ENCODE data around the gene TBX3. TPM values are rescaled to one million over a fixed set of nuclear protein-coding genes. Genes with fewer than 3 reads are reported as not detected.

Gene TBX3
- total RNA-seq, 1 donor from 2014 or later = 2.0 TPM

DNA sequence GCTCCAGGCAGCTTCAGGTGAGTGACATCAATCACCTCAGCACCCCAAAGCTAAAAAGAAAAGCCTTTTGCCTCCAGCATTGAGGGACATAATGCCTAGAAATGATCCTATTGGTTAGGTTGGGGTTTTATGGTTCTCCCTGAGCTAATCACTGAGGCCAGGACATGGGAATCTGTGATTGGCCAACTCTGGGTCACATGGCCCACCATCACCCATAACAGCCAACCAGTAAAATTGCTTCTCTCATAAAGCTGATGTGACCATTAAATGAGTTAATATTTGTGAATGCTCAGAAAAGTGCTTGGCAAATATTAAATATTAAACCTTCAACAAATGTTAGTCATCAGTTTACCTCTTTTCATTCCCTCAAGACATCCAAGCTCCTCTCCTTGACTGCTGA lies 60.2 kb downstream of the TBX3 start:
- no peaks in the 10 kb centered on the region for H3K9me3 Mint-ChIP-seq (ENCODE audit: unreplicated experiment)
- Histone ChIP-seq H3K27me3 (ENCODE audit: insufficient read depth, low read length) (peaks cover 2% of the 10 kb centered on the region), H3K27ac (ENCODE audit: low read depth, low read length) (no peak overlapping the region), H3K79me2 (ENCODE audit: insufficient read depth, low read length) (no peaks in the 10 kb centered on the region), H3K4me3 (ENCODE audit: insufficient read depth, low read depth, low read length) (no peak overlapping the region), H3K9ac (ENCODE audit: low read length) (no peak overlapping the region), H3K9me3 (ENCODE audit: insufficient read depth, low read depth, low read length) (no peaks in the 10 kb centered on the region), H3K36me3 (ENCODE audit: insufficient read depth, low read length) (no peaks in the 10 kb centered on the region), H3K4me2 (ENCODE audit: low read length) (no peak overlapping the region), H3K4me1 (ENCODE audit: insufficient read depth, low read length) (no peaks in the 10 kb centered on the region), H2AFZ (ENCODE audit: low read depth, low read length) (no peak overlapping the region), H4K20me1 (ENCODE audit: insufficient read depth, low read length) (no peaks in the 10 kb centered on the region)
- no peak overlapping the region for H3K27ac Mint-ChIP-seq (ENCODE audit: unreplicated experiment)
- TF ChIP-seq, protein P1, sequence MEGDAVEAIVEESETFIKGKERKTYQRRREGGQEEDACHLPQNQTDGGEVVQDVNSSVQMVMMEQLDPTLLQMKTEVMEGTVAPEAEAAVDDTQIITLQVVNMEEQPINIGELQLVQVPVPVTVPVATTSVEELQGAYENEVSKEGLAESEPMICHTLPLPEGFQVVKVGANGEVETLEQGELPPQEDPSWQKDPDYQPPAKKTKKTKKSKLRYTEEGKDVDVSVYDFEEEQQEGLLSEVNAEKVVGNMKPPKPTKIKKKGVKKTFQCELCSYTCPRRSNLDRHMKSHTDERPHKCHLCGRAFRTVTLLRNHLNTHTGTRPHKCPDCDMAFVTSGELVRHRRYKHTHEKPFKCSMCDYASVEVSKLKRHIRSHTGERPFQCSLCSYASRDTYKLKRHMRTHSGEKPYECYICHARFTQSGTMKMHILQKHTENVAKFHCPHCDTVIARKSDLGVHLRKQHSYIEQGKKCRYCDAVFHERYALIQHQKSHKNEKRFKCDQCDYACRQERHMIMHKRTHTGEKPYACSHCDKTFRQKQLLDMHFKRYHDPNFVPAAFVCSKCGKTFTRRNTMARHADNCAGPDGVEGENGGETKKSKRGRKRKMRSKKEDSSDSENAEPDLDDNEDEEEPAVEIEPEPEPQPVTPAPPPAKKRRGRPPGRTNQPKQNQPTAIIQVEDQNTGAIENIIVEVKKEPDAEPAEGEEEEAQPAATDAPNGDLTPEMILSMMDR (IDR thresholded peaks at IDR 0.05; ENCODE audit: insufficient read depth, low read depth, low read length) = no peak
- no peak for TF ChIP-seq EZH2 (IDR thresholded peaks at IDR 0.05; ENCODE audit: insufficient read depth, low read length)
- no peaks in the 10 kb centered on the region for H3K4me1 Mint-ChIP-seq (ENCODE audit: low read depth, unreplicated experiment)
- H3K4me3 Mint-ChIP-seq (ENCODE audit: unreplicated experiment) = no peak overlapping the region
- no peaks in the 10 kb centered on the region for H3K36me3 Mint-ChIP-seq (ENCODE audit: low read depth, unreplicated experiment)
- FAIRE-seq (no peak), DNase-seq (ENCODE audit: low read depth) (no peak)
- H3K27me3 Mint-ChIP-seq (ENCODE audit: low read depth, unreplicated experiment) = peaks cover 30% of the 10 kb centered on the region
